GM20431 (cell line): ENCODE results near the gene DNAJC30.

Source experiments
- in situ Hi-C: fragments of 300-500 bp; cut with MseI, MboI; formaldehyde crosslinking; loops from one replicate; pipeline ENCODE4 v1.15.0; 2020; ENCODE audit warnings: low sequenced_read_pairs; ENCODE audit not compliant: unreplicated experiment

The DNAJC30 gene

DNA sequence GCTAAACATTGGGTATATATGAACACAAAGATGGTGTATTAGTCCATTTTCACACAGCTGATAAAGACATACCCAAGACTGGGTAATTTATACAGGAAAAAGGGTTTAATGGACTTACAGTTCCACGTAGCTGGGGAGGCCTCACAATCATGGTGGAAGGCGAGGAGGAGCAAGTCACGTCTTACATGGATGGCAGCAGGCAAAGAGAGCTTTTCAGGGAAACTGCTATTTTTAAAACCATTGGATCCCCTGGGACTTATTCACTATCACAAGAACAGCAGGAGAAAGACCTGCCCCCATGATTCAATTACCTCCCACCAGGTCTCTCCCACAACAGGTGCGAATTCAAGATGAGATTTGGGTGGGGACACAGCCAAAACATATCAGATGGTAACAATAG, 27.9 kb downstream of the DNAJC30 start:
- in situ Hi-C loops: loop anchor here (10.0 kb wide), 1 partner anchor 59 kb away; the partner anchor contains the start of gene STX1A

DNA sequence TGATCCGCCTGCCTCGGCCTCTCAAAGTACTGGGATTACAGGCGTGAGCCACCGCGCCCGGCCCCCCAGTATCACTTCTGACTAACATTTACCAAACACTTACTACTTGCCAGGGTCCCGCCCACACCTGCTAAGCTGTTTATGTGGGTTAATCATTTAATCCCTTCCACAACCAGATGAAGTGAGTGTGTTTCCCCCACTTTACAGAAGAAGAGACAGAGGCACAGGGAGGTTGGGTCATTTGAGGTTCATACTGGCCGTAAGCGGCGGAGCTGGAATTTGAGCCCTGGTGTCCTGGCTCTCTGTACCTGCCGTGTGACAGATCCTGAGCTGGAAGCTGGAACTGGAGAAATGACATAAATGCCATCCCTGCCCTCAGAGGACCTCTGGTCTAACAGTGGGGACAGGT, 30.7 kb downstream of the DNAJC30 start:
- in situ Hi-C loops: loop anchor here (10.0 kb wide), 1 partner anchor 62 kb away; the partner anchor contains the start of gene STX1A

DNA sequence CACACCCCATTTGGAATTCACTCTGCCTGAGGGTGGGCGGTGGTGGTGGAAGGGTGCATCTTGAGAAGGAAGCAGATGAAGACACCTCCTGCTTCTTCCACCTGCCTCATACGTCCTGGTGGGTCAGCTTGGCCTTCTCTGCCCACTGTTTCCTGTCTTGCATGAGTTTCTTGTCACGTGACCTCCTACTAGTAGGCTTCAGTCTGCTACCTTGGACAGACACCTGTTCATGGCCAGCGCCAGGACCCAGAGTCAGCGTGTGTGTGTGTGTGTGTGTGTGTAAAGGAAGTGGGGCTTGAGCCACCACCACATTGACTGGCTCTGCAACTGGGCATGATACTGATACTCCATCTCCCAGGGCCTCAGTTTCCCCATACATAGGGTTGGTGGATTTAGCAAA, 32.7 kb downstream of the DNAJC30 start:
- in situ Hi-C loops: loop anchor here (10.0 kb wide), 1 partner anchor 64 kb away; the partner anchor contains the start of gene STX1A

DNA sequence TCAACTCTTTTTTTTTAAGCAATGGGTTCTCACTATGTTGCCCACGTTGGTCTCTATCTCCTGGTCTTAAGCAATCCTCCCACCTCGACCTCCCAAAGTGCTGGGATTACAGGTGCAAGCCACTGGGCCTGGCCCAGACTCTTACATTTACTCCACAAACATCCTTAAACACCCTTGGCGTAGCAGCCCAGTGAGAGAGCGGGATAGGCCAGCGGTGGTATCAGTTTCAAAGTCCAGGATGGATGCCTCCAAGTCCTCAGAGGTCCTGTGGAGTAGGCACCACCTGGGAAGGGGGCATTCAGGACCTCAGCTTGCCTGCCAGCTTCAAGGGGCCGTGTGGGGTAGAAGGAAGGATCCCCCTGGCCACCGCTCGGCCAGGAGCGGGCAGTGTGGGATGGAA, 33.7 kb downstream of the DNAJC30 start:
- in situ Hi-C loops: no loop called here

DNA sequence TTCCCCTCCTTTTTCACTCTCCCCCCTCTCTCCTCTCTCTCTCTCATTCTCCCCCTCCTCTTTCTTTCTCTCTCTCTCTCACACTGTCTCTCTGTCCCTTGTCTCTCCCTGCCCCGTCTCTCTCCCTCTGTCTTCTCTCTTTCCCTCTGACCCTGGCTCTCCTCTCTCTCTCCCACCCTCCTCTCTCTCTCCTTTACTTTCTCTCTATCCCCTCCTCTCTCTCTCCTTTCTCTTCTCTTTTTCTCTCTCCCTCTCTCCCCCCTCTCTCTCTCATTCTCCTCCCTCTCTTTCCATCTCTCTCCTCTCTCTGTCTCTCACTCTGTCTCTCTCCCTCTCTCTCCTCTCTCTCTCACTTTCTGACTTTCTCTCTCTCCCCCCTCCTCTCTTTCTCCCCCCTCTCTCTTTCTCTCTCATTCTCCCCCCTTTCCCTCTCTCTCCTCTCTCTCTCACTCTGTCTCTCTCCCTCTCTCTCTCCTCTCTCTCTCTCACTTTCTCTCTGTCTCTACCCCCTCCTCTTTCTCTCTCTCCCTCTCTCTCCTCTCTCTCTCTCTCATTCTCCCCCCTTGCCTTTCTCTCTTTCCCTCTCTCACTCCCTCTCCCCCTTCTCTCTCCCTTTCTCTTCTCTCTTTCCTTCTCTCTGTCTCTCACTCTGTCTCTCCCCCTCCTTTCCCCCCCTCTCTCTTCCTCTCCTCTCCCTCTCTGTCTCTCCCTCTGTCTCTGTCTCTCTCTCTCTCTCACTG, 34.5 kb downstream of the DNAJC30 start:
- in situ Hi-C loops: no loop called here

DNA sequence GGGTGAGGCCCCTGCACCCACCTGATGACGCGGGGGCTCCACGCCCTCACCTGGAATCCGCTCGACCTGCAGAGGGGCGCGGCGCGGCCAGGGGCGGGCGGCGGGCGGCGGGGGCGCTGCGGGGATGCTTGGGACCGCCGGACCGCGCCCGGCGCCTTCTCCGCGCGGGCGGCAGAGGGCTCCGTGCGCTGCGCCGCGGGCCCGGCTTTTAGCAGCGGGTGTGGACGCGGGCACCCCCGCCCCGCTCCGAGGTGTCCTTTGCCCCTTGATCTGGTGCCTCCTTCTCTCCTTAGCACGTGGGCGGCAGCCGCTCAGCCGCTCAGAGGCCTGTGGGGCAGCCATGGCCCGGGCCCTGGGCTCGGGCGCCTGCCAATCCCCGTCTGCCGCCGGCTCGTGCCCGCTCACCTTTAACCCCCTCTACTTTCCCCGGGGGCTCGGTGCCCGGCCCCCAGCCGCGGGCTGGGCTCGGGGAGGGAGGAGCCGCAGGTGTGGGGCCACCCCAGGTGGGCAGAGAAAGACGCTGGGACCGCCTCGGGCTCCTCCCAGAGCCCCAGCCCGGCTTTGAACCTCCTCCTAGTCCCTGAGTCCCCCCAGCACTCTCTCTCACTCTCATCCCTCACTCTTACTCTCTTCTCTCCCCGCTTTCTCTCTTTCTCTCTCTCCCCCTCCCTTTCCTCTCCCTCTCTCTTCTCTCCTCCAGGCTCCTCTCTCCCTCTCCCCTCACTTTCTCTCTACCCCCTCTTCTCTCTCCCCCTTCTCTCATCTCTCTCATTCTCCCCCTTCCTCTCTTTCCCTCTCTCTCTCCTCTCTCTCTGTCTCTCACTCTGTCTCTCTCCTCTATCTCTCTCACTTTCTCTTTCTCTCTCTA, 35.3 kb downstream of the DNAJC30 start:
- in situ Hi-C loops: no loop called here

DNA sequence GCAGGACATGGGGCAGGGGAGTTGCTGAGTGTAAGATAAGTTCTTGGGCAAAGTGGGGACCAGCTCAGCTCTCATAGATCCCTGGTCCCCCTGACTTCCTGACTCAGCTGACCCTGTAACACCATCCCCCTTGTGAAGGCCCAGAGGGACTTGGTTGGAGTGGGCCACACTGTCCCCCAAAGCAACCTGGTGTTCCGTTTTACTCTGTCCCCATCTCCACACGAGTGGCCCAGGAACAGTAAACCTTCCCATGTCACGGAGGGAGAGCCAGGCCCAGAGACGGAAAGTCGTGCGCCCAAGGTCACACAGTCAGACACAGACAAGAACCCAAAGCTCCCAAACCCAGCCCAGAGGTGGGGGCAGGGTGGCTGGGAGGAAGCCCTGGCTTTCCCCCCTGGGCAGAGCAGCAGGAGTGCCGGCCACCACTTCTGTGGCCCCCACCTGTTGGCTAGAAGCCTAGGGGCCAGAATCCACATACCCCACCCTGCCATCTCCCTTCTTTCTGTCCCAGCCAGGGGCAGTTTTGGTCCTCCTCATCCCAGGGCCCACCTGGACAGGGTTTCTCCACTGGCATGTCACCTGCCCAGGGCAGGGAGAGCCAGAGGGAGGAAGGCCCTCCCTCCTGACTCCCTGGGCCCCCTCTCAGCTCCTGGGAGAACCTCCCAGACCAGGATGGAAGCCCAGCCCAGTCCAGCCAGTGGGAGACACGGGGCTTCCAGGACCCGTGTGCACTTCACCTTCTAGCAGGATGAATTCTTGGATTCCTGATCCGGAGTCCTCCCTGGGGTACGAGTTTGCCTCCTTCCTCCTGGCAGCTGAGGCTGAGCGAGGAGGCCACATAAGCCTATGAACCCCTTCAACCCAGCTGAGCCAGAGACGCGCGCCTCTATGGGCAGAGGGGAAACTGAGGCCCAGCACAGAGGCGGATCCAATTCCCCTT, 36.2 kb downstream of the DNAJC30 start:
- in situ Hi-C loops: no loop called here

DNA sequence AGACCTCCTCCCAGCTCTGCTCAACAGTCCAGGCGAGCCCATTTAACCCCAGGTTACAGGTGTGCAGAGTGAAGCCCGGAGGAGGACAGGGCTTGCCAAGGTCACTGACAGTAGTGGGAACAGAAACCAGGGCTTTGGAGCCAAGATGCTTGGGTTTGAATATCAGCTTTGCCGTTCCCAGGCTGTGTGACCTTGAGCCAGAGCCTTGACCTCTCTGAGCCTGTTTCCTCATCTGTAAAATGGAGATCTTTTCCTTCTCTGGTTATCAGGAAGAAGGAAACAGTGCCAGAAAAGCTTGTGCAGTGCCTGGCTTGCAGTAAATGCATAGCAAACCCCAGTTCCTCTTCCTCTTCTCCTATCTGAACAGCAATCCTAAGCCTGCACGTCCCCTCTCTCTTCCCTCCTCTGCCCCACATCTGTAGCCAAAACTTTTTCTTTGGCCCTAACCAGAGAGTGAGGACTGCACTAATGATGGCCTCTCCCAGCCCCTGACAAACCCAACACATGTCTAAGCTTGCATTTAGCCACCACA, 37.5 kb downstream of the DNAJC30 start:
- in situ Hi-C loops: no loop called here

DNA sequence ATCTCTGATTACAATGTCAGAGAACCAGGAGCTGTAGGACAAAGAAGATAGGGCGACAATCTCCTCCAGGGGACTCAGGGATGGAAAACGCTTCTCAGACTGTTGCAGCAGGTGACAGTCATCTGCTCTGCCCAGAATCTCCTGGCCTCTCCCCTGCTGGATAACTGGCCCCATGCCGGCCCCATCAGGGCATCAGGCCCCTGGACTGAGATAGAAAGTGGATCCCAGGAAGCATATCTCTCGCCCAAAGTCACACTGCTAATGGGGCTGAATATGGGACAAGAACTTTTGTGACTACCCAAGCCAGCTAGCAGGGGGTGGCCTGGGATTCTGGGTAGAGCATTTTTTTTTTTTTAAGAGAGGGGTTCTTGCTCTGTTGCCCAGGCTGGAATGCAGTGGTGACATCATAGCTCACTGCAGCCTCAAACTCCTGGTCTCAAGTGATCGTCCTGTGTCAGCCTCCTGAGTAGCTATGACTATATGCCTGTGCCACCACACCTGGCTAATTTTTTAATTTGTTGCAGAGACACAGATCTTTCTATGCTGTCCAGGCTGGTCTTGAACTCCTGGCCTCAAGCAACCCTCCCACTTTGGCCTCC, 38.5 kb downstream of the DNAJC30 start:
- in situ Hi-C loops: no loop called here

DNA sequence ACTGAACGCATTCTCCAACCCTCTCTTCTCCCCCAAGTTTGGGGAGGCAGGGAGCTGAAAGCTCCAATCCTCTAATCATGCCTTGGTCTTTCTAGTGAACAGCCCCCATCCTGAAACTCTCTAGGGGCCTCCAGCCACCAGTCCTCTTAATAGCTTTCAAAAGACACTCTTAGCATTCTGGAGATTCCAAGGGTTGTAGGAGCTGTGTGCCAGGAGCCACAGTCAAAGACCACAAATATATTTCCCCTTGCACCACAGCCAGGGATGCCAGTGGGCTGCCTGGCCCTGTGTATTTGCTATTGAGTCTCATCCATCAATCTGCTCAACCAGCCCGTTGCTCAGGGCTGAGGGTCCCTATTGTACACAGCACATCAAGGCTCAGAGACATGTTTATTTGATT, 40.4 kb downstream of the DNAJC30 start:
- in situ Hi-C loops: no loop called here

DNA sequence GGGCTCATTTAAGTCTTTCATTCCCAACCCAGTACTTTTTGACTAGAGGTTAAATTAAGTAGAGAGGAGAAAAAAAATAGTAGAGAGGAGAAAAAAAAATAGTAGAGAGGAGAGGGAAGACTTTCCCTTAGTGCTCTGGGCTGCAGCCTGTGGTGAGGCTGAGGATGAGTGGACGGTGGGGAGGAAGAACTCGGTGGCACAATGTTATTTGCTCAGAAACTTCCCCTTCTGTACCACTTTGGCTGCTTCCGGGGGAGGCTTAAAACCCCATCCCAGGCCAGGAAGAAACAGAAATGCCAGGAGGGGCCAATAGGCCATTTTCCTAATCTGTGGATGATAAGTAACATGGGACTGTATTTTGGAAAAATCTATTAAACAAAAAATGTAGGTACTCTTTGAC, 44.3 kb downstream of the DNAJC30 start:
- in situ Hi-C loops: no loop called here

DNA sequence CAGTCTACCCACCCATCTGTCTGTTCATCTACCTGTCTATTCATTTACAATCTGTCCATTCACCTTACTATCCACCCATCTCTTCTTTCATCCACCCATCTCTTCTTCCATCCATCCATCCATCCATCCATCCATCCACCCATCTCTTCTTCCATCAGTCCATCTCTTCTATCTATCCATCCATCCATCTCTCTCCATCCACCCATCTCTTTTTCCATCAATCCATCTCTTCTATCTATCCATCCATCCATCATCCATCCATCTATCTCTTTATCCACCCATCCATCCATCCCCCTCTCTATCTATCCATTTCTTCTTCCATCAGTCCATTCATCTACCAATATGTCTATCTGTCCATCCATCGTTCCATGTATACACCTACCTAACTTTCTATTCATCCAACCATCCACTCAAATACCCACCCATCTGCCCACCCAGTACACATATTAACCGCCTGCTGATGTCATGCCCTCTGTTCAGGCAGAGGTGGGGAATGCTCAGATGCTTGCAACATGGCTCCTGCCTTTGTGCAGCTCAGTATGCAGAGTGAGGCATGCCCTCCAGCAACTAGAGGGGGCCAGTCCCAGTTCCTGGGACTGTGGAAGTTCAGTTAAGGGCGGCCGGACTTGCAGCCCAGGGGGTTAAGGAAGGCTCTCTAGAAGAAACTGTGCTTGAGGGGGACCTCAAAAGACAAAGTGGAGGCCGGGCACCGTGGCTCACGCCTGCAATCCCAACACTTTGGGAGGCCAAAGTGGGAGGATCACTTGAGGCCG, 47.6 kb downstream of the DNAJC30 start:
- in situ Hi-C loops: no loop called here

DNA sequence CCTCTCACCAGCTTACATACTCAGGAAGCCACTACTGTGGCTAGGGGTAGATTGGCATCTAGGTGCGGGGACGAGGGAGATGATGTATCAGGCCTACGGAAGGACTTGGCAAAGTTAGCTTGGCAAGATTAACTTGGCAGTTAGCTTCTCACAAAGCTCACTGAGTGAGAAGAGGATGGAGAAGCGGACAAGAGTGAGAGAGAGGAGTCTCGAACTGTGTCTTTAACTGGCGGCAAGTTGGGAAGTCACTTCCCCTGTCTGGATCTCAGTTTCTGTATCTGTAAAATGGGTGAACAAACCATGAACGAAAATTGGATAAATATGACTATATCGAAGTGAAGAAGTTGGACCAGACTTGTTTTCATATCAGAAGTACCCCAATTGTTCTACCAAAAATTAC, 49.4 kb downstream of the DNAJC30 start:
- in situ Hi-C loops: no loop called here

DNA sequence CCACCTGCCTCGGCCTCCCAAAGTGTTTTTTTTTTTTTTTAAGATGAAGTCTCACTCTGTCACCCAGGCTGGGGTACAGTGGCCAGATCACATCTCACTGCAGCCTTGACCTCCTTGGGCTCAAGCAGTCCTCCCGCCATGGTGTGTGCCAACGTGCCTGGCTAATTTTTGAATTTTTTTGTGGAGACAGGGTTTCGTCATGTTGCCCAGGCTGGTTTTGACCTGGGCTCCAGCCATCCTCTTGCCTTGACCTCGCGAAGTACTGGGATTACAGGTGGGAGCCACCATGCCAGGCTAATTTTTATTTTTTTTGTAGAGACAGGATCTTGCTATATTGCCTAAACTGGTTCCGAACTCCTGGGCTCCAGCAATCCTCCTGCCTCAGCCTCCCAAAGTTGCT, 49.9 kb downstream of the DNAJC30 start:
- in situ Hi-C loops: no loop called here

DNA sequence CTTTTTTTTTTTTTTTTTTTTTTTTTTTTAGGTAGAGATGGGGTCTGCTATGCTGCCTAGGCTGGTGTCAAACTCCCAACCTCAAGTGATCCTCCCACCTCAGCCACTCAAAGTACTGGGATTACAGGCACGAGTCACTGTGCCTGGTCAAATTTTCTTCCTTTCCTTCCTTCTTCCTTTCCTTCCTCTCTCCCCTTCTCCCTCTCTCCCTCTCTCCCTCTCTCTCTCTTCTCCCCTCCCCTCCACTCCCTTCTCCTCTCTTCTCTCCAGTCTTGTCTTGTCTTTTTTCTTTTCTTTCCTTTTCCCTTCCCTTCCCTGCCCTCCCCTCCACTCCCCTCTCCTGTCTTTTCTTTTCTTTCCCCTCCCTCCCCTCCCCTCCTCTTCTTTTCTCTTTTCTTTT, 51.7 kb downstream of the DNAJC30 start:
- in situ Hi-C loops: no loop called here
